HG03520 (cell line): ENCODE data around the gene IFITM2.
"Not testable (repeated sequence)": the region's sequence is repeated elsewhere in the genome, so short reads cannot be mapped to it uniquely, and the experiment has no call there.

Experiments used
- ATAC-seq: cut with Tn5 transposase; IDR thresholded peaks from one replicate; pipeline ENCODE4 v1.9.1; 2021; ENCODE audit warnings: mild to moderate bottlenecking, moderate library complexity; ENCODE audit not compliant: unreplicated experiment

Gene IFITM2

DNA sequence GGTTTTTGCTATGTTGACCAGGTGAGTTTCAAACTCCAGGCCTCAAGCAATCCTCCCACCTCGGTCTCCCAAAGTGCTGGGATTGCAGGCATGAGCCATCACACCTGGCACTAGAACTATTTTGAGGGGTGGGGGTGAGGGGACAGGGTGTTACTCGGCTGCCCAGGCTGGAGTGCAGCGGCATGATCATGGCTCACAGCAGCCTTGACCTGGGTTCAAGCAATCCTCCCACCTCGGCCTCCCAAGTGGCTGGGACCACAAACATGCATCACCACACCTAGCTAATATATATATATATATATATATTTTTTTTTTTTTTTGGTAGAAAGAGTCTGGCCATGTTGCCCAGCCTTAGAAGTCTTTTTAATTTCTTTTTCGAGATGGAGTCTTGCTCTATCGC is 30.1 kb downstream of the IFITM2 start:
- ATAC-seq = no peak

- no peak for ATAC-seq
Observed at GRCh38 chr11:339963-340362, 32.3 kb downstream of the IFITM2 start.

- ATAC-seq = no peak
Observed at GRCh38 chr11:340539-341512, 33.2 kb downstream of the IFITM2 start.

DNA sequence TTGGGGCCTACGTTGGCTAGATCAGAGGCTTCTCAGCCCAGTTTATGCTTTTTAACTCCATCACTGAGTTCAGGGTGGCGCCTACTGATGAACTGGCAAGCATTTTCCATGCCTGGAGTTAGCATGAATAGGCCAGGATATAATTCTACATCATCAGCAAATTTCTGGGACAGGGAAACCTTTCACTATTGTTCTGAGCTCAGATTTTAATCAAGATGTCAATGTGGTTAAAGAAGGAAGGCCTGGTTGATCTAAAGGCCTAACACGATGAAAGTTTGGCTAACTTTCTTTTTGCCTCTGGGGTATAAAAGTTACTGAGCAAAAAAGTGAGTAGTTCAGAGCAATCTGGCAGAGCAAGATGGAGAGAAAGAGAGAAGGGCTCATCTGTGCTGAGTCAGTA is 34.7 kb downstream of the IFITM2 start:
- ATAC-seq = no peak

DNA sequence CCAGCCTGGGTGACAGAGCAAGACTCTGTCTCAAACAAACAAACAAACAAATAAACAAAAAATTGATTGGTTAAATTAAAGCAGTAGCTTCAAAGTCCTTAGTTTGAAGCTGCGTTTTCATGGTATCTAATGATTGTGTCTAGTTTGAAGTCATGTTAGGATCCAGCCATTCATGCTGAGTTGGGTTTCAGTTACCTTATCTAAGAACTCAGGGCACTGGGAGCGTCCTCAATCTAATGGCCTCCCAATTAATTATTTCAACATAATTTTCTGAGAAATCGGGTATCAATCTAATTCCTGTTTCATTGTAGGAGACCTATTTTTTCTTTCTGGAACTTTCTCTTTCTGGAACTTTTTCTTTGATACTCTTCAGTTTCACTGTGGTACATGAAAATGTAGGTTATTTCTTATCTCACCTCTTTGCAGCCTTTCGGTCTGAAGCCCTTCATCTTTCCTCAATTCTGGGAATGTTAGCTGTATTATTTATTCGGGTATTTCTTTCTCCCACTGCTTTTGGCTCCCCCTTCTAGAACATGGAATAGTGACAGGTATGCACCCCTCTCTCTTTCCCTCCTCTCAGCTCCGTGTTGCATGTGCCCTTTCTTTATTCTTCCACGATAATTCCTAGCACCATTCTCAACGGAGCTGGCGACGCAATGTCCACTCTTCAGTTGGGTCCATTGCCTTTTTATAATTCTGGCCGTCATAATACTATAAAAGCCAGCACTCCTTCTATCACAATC is 37.4 kb downstream of the IFITM2 start:
- ATAC-seq = no peak

DNA sequence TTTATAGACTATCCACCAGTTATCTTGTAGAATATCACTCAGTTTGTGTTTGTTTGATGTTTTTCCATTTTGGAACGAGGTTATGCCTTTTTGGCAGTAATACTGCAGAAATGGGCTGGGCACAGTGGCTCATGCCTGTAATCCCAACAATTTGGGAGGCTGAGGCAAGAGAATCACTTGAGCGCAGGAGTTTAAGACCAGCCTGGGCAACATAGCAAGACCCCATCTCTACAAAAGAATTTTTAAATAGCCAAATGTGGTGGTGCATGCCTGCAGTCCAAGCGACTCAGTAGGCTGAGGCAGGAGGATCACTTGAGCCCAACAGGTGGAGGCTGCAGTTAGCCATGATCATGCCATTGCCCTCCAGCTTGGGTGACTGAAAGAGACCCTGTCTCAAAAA is 38.9 kb downstream of the IFITM2 start:
- ATAC-seq = no peak

- ATAC-seq = not testable (repeated sequence)
Observed at GRCh38 chr11:349270-349954, 41.8 kb downstream of the IFITM2 start.

DNA sequence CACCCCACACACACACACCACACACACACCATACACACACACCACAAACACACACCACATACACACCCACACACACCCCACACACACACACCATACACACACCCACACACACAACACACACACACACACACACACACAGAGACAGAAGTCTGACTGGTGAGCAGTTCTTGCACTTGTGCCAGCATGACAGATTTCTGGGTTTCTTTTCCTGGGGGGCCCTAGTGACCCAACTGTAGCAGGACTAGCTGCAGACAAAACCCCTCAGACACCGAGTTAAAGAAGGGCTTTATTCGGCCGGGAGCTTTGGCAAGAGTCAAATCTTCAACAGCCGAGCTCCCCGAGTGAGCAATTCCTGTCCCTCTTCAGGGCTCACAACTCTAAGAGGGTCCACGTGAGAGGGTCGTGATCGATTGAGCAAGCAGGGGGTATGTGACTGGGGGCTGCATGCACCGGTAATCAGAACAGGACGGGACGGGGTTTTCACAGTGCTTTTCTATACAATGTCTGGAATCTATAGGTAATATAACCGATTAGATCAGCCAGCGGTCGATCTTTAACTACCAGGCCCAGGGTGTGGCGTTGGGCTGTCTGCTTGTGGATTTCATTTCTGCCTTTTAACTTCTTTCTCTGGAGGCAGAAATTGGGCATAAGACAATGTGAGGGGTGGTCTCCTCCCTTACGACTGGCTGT is 42.6 kb downstream of the IFITM2 start:
- ATAC-seq = not testable (repeated sequence)

GRCh38 chr11:350723-351255 is 43.2 kb downstream of the IFITM2 start:
- no peak for ATAC-seq

DNA sequence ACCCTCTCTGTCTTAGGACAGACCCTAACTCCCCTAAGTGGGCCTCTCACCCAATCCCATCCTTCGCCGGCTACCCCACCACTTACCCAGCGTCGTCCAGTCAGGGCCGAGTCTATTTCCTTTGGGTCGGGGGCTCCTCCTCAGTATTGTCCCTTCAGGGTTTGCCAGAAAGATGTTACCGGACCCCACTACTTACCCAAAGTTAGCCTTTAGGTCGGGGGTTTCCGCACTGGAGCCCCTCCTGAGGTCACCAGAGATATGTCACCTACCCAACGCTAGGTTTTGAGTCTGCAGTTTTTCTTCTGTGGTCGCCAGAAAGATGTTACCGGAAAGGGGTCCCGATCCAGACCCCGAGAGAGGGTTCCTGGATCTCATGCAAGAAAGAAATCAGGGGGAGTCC is 43.8 kb downstream of the IFITM2 start:
- ATAC-seq = no peak

- no peak for ATAC-seq
Observed at GRCh38 chr11:352456-353031, 44.9 kb downstream of the IFITM2 start.

DNA sequence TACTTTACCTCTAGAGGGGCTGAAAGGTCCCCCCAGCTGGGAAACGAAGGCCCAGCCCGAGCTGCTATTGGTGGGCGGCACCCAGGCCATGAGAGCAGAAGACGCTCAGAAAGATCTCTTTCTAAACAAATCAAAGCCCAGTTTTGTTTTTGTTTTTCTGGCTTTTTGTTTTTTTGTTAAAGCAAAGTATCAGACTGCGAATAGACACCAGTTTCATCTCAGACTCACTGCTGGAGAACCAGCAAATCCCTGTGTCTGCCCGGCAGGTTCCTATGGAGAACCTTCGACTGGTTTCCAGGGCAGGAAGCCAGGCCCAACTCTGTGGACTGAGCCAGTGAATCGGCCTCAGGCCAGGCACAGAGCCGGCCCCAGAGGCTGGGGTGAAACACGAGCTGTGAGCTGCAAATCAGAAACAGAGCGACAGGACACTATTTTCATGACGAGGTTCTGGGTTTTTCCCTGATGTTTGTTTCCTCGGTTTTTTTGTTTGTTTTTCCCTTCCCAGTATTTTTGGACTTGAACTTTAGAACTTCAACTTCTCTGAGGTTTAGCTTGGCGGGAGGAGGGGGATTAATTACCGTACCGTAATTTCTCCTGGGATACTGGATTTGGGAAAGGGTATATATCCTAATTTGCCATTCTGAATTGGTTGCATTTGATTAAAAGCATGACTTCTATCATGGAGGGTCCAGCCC is 45.7 kb downstream of the IFITM2 start:
- ATAC-seq = no peak

DNA sequence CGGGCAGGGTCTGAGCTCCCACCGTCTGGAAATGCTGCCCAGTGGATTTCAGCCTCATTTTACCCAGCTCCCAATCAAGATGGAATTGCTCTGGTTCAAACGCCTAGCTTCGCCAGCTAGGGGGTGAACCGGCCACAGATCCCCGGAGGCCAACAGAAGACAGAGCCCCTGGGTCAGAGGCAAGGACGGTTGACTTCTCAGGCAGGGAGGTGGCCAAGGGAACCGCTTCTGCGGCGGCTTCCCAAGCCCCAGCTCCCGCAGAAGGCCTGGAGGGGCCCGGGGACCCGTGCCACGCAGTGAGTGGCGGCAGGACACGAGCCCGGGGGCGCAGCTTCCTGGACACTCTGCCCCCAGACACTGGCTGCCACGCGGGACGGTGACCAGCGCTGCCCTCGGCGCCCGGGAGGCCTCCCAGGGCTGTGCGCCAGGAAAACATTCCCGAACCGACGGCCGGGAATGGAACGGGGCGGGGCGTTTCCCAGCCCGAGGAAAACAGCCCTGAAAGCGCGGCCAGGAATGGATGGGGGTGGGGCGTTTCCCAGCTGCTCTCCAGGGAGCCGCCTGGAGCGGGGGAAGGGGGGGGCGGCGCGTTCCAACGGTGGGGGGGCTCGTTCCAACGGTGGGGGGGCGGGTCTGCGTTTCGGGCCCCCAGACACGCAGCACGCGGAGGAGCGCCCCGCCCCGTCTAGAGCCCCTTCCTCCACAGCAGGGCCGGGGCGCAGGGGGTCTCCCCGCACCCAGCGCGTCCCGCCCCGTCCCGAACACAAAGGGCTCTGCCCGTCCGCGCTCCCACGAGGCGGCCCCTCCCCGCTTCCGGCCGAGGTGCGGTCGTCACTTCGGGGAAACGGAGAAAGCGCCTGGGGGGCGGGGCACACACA is 48.2 kb downstream of the IFITM2 start:
- no peak for ATAC-seq

DNA sequence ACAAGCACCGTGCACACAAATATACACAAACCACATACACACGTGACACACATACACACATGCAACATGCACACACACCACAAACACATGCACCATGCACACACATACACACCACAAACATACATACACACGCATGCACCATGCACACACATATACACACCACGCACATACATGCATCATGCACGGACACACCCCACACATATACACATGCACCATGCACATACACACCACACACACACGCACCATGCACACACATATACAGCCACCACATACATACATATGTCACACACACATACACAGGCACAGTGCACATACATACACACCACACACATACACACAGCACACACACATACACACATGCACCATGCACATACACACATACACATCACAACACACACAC is 49.0 kb downstream of the IFITM2 start:
- ATAC-seq = no peak

DNA sequence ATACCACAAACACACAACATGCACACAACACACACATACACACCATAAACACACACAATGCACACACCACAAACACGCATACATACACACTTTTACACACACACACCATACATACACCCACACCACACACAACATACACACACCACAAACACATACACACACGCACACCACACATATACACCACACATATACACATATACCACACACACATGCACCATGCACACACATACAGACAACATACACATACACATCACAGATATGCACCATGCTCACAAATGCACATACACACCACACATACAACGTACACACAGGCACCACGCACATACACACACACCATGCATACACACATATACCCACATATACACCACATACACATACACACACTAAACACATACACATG is 50.0 kb downstream of the IFITM2 start:
- no peak for ATAC-seq

DNA sequence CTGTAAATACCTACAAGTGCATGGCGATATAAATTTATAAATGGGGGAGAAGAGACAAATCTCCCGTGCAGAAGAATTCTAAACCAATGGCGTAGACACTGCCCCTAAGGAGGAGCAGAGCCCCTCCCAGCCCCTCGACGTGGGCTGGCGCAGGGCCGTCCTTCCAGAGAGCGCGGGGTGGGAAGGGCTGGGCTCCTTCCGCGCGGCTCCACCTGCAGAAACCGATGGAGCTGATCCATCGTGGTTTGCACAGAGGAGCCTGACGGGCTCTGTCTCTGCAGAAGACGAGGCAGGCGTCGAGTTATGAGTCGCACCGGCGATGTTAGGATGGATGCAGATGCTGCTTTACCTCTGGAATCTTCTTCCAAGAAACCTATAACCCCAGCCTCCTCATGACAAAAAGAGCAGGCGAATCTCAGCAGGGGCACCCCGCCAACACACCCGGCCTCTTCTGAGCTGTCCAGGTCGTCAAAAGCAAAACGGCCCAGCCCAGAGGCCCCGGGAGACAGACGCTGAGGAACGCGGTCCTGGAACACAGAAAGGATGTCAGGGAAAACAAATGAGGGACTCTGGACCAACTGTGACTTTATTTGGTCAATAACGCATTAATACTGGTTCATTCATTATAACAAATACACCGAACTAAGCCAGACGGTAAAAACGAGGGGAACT is 50.6 kb downstream of the IFITM2 start:
- ATAC-seq = no peak
